ENCODE data around the gene APEH.

GRCh38 chr3:49732597-49732996 is 58.4 kb downstream of the APEH start:
- no peak for TF ChIP-seq RFX5 (IDR thresholded peaks at IDR 0.05; ENCODE audit: low read depth, low read length)
- no peak for TF ChIP-seq CTCF (conservative IDR thresholded peaks at IDR 0.05; ENCODE audit: low read depth, low read length)
- no peak for TF ChIP-seq SMC3 (IDR thresholded peaks at IDR 0.05; ENCODE audit: low read depth, low read length)
- no peak for TF ChIP-seq POLR2A (IDR thresholded peaks at IDR 0.05; ENCODE audit: low read depth, low read length)
- no peak for TF ChIP-seq USF2 (IDR thresholded peaks at IDR 0.05; ENCODE audit: low read depth, low read length)
- TF ChIP-seq RCOR1 (IDR thresholded peaks at IDR 0.05; ENCODE audit: insufficient replicate concordance, low read length), result no peak
- no peak for TF ChIP-seq RAD21 (IDR thresholded peaks at IDR 0.05; ENCODE audit: low read length)
- no peak for TF ChIP-seq NFE2L2 (IDR thresholded peaks at IDR 0.05; ENCODE audit: low read depth, low read length)
